Mesenchymal stem cell (in vitro differentiated cells and primary cell): Measurements from ENCODE around the gene CXCL10.

Source experiments
- DNase-seq: peaks from one replicate; pipeline ENCODE4 v3.0.0-alpha.2; 2013
- H2AFZ ChIP-seq: one replicate; pipeline ENCODE4 v1.6.1; 2013; ENCODE audit warnings: low read depth, mild to moderate bottlenecking, control low read depth, inconsistent platforms, low read length, moderate library complexity
- H2AK5ac ChIP-seq: 2 replicates; pipeline ENCODE4 v1.6.1; 2013; ENCODE audit warnings: low read length, moderate library complexity, mild to moderate bottlenecking, inconsistent platforms; ENCODE audit not compliant: severe bottlenecking
- H2BK120ac ChIP-seq: one replicate; pipeline ENCODE4 v1.6.1; 2013; ENCODE audit warnings: low read depth, mild to moderate bottlenecking, inconsistent platforms, low read length, moderate library complexity
- H2BK12ac ChIP-seq, 2 experiments: one replicate each; pipeline ENCODE4 v1.6.1; 2013; ENCODE audit warnings: inconsistent platforms in 2 of 2, low read length in 2 of 2, mild to moderate bottlenecking in 2 of 2, moderate library complexity in 2 of 2, control low read depth in 1 of 2
- H2BK15ac ChIP-seq: one replicate; pipeline ENCODE4 v1.6.1; 2013; ENCODE audit warnings: mild to moderate bottlenecking, low read depth, inconsistent platforms; ENCODE audit not compliant: poor library complexity, severe bottlenecking
- H2BK5ac ChIP-seq: 2 replicates; pipeline ENCODE4 v1.6.1; 2013; ENCODE audit warnings: low read depth, mild to moderate bottlenecking, low read length, control low read depth, inconsistent platforms; ENCODE audit not compliant: poor library complexity, severe bottlenecking
- H3K14ac ChIP-seq, 2 experiments: one replicate each; pipeline ENCODE4 v1.6.1; 2013; ENCODE audit warnings: inconsistent platforms in 2 of 2, low read length in 2 of 2, control low read depth in 1 of 2, mild to moderate bottlenecking in 1 of 2, moderate library complexity in 1 of 2
- H3K18ac ChIP-seq, 2 experiments: one replicate each; pipeline ENCODE4 v1.6.1; 2013; ENCODE audit warnings: inconsistent platforms in 2 of 2, low read length in 2 of 2, control low read depth in 1 of 2, low read depth in 1 of 2, mild to moderate bottlenecking in 1 of 2
- H3K23ac ChIP-seq, 2 experiments: one replicate each; pipeline ENCODE4 v1.6.1; 2013; ENCODE audit warnings: inconsistent platforms in 2 of 2, low read length in 2 of 2, mild to moderate bottlenecking in 2 of 2, moderate library complexity in 2 of 2, control low read depth in 1 of 2
- H3K27ac ChIP-seq: 2 replicates; pipeline ENCODE4 v1.5.1; 2013; ENCODE audit warnings: mild to moderate bottlenecking, moderate library complexity, low read length, control low read depth, inconsistent platforms; ENCODE audit not compliant: poor library complexity, severe bottlenecking
- H3K27me3 ChIP-seq, 2 experiments: 2 replicates each; pipeline versions ENCODE4 v1.6.1 to v1.7.0; 2013; ENCODE audit warnings: low read length in 2 of 2, mild to moderate bottlenecking in 2 of 2, moderate library complexity in 2 of 2, control low read depth in 1 of 2, inconsistent platforms in 1 of 2; ENCODE audit not compliant: control insufficient read depth in 1 of 2, insufficient read depth in 1 of 2
- H3K36me3 ChIP-seq, 2 experiments: 2 replicates each; pipeline versions ENCODE4 v1.6.1 to v1.7.0; 2013; ENCODE audit warnings: low read length in 2 of 2, control low read depth in 1 of 2, inconsistent platforms in 1 of 2, low read depth in 1 of 2, mild to moderate bottlenecking in 1 of 2; ENCODE audit not compliant: insufficient read depth in 2 of 2, control insufficient read depth in 1 of 2
- H3K4ac ChIP-seq, 2 experiments: one replicate each; pipeline ENCODE4 v1.6.1; 2013; ENCODE audit warnings: inconsistent platforms in 2 of 2, low read length in 2 of 2, mild to moderate bottlenecking in 2 of 2, moderate library complexity in 2 of 2, control low read depth in 1 of 2, low read depth in 1 of 2
- H3K4me1 ChIP-seq: 2 replicates; pipeline ENCODE4 v1.6.1; 2013; ENCODE audit warnings: low read depth, low read length, control low read depth; ENCODE audit not compliant: control insufficient read depth, insufficient read depth
- H3K4me2 ChIP-seq: 2 replicates; pipeline ENCODE4 v1.6.1; 2013; ENCODE audit warnings: low read length, mild to moderate bottlenecking, inconsistent platforms; ENCODE audit not compliant: poor library complexity, severe bottlenecking
- H3K4me3 ChIP-seq, 2 experiments: 2 replicates each; pipeline versions ENCODE4 v1.5.1 to v1.7.0; 2013; ENCODE audit warnings: low read length in 2 of 2, mild to moderate bottlenecking in 2 of 2, control low read depth in 1 of 2, low read depth in 1 of 2; ENCODE audit not compliant: insufficient read depth in 1 of 2
- H3K79me1 ChIP-seq: replicated peaks from 2 replicates; pipeline ENCODE4 v1.6.1; 2013; ENCODE audit warnings: mild to moderate bottlenecking, control low read depth, low read length, inconsistent platforms; ENCODE audit not compliant: poor library complexity, severe bottlenecking
- H3K9ac ChIP-seq: 2 replicates; pipeline ENCODE4 v1.7.0; 2013; ENCODE audit warnings: mild to moderate bottlenecking, low read length, moderate library complexity
- H3K9me3 ChIP-seq: 2 replicates; pipeline ENCODE4 v1.7.0; 2013; ENCODE audit warnings: mild to moderate bottlenecking, low read length; ENCODE audit not compliant: control insufficient read depth
- H4K8ac ChIP-seq: one replicate; pipeline ENCODE4 v1.6.1; 2013; ENCODE audit warnings: inconsistent platforms, mild to moderate bottlenecking, low read length, moderate library complexity
- H4K91ac ChIP-seq: one replicate; pipeline ENCODE4 v1.6.1; 2013; ENCODE audit warnings: mild to moderate bottlenecking, low read length, inconsistent platforms
- WGBS: methylation state at CpG from one replicate; pipeline ENCODE4 v1.1.7; 2013; ENCODE audit warnings: mixed read lengths; 5-methylcytosine and 5-hydroxymethylcytosine counted together

The CXCL10 gene

DNA sequence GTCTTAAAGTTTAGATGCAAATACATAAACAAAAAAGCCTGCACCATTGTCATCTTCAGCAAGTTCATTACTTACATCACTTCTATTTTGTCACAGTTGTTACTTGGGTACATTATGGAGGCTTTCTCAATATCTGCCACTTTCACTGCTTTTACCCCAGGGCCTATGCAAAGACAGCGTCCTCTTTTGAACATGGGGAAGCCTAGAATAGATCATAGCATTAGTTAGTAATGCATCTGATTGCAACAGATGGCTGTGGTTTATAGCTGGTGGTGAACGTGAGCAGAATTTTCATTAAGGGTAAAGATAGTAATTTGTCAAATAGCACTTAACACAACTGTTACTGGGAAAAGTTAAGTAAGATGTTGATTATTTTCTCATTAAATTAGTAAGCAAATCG lies 11.8 kb upstream of the CXCL10 start:
- Histone ChIP-seq H2AK5ac (no peak overlapping the region), H2BK5ac (no peak overlapping the region), H3K27ac (no peak overlapping the region), H2BK12ac (no peak overlapping the region), H3K4ac (no peak overlapping the region), H3K14ac (no peak overlapping the region), H2AFZ (no peak overlapping the region), H3K27me3 (no peaks in the 10 kb centered on the region), H3K36me3 (no peaks in the 10 kb centered on the region), H3K18ac (no peak overlapping the region), H3K23ac (no peak overlapping the region), H4K8ac (no peak overlapping the region), H3K9me3 (no peaks in the 10 kb centered on the region), H2BK120ac (no peak overlapping the region), H2BK15ac (no peak overlapping the region), H4K91ac (no peak overlapping the region), H3K79me1 (no peaks in the 10 kb centered on the region), H3K9ac (no peak overlapping the region), H3K4me3 (no peak overlapping the region), H3K4me2 (no peak overlapping the region), H3K4me1 (no peaks in the 10 kb centered on the region)
- WGBS: 80% methylated on average over 2 of the region's 3 CpGs
- no peak for DNase-seq

DNA sequence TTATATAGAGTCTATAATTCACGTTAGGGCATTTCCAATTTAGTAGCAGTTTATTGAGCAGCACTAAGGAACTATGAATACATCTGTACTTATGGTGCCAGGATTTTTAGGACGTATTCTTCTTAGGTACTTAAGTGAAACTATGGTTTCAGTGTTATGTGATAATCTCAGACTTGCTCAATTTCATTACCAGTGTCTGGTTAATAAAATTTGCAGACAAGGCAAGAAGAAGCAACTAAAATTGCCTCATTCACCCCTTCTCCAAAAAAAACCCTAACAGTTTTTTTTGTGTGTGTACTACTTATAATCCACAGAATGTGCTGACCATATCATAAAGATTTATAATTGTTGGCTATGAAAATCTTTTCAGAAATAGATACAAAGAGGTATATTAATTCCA lies 6.0 kb upstream of the CXCL10 start:
- Histone ChIP-seq H2BK12ac (no peak overlapping the region), H3K4ac (no peak overlapping the region), H3K4me1 (no peaks in the 10 kb centered on the region), H3K23ac (no peak overlapping the region), H2AFZ (no peak overlapping the region), H3K18ac (no peak overlapping the region), H3K27me3 (peaks cover 0 to 5% of the 10 kb centered on the region in 2 experiments), H3K14ac (no peak overlapping the region), H3K9me3 (no peaks in the 10 kb centered on the region), H2BK5ac (no peak overlapping the region), H3K4me2 (no peak overlapping the region), H2BK15ac (no peak overlapping the region), H2AK5ac (no peak overlapping the region), H3K27ac (no peak overlapping the region), H4K8ac (no peak overlapping the region), H3K4me3 (no peak overlapping the region), H3K79me1 (no peaks in the 10 kb centered on the region), H3K36me3 (no peaks in the 10 kb centered on the region), H2BK120ac (no peak overlapping the region), H4K91ac (no peak overlapping the region), H3K9ac (no peak overlapping the region)
- no peak for DNase-seq
- WGBS: 88% methylated on average over 2 of the region's 2 CpGs

DNA sequence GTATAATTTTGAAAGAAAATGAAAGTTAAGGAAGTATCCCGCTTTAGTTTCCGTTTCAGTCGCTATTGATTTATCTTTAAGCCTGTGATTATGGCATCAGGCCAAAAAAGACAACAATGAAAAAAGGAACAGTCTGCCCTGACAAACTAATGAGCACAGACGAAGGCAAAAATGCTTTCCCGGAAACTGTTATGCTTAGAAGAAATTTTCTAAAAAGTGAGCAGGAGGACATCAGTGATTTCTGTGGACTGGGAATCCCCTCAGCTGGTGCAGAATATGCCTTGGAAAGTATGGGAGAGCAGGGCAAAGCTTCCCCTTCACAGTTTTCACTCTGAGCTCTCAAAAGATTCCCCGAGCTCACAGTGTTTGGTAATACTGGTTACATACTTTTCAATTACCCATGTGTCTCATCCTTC lies 5.1 kb upstream of the CXCL10 start:
- no peak overlapping the region for H3K4ac ChIP-seq
- no peak overlapping the region for H4K91ac ChIP-seq
- H3K23ac ChIP-seq: no peak overlapping the region
- H3K14ac ChIP-seq: no peak overlapping the region
- no peak overlapping the region for H2AFZ ChIP-seq
- H3K79me1 ChIP-seq: no peaks in the 10 kb centered on the region
- H3K18ac ChIP-seq: peak overlapping the region in 1 of 2 experiments; percentile 12
- no peak overlapping the region for H2BK5ac ChIP-seq
- peak overlapping the region; percentile 75 for H3K9ac ChIP-seq
- 97% methylated on average over 6 of the region's 6 CpGs for WGBS
- H2BK120ac ChIP-seq: no peak overlapping the region
- H3K9me3 ChIP-seq: no peaks in the 10 kb centered on the region
- H2BK12ac ChIP-seq: no peak overlapping the region
- no peak overlapping the region for H3K4me2 ChIP-seq
- H3K27me3 ChIP-seq: peaks cover 0 to 5% of the 10 kb centered on the region in 2 experiments
- H2BK15ac ChIP-seq: no peak overlapping the region
- no peaks in the 10 kb centered on the region for H3K36me3 ChIP-seq
- H3K4me1 ChIP-seq: no peaks in the 10 kb centered on the region
- no peak for DNase-seq
- H4K8ac ChIP-seq: no peak overlapping the region
- no peak overlapping the region for H3K27ac ChIP-seq
- H3K4me3 ChIP-seq: peak overlapping the region in 1 of 2 experiments; percentile 68
- H2AK5ac ChIP-seq: no peak overlapping the region

DNA sequence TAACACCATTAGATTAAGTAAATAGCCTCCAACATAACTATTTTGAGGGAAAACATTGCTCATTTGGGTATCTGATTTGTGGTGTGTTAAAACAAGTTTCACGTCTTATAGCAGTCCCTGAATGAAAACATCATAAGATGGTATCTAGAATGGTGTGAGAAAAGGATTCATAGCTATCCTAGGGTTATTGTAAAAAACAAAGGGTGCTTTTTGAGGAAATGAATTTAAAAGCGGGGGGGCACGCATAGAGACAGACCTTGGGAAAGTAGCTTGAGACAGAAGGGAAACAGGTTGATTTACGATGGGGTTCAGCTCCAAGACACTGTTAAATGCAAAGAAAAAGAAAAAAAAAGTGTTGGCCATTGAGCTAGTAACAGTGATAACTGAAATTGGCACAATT lies 768 bp upstream of the CXCL10 start:
- Histone ChIP-seq H2AK5ac (no peak overlapping the region), H2BK5ac (no peak overlapping the region), H3K18ac (no peak overlapping the region), H3K9ac (no peak overlapping the region), H3K4me1 (no peaks in the 10 kb centered on the region), H2BK120ac (no peak overlapping the region), H2AFZ (no peak overlapping the region), H4K91ac (no peak overlapping the region), H3K9me3 (no peaks in the 10 kb centered on the region), H3K27me3 (peaks cover 0 to 10% of the 10 kb centered on the region in 2 experiments), H3K4me3 (no peak overlapping the region), H3K79me1 (no peaks in the 10 kb centered on the region), H3K4ac (no peak overlapping the region), H3K23ac (no peak overlapping the region), H3K14ac (no peak overlapping the region), H3K4me2 (no peak overlapping the region), H3K36me3 (no peaks in the 10 kb centered on the region), H3K27ac (no peak overlapping the region), H4K8ac (no peak overlapping the region), H2BK12ac (no peak overlapping the region), H2BK15ac (no peak overlapping the region)
- no peak for DNase-seq
- 96% methylated on average over 4 of the region's 4 CpGs for WGBS
